HG02852 (cell line): ENCODE data around the gene PLEKHG4.

Experiments
- ATAC-seq: cut with Tn5 transposase; IDR thresholded peaks from one replicate; pipeline ENCODE4 v1.9.1; 2021; ENCODE audit warnings: mild to moderate bottlenecking, moderate library complexity; ENCODE audit not compliant: unreplicated experiment

Gene PLEKHG4

GRCh38 chr16:67279296-67280089, at the start of gene PLEKHG4:
Gene PLEKHG4 (plus strand): TSS chr16:67279532. CDS start chr16:67280045, 513 bp downstream.
- peak; percentile 86 for ATAC-seq

- ATAC-seq = no peak
Observed at GRCh38 chr16:67229906-67230808, 49.2 kb upstream of the PLEKHG4 start.

- no peak for ATAC-seq
Observed at GRCh38 chr16:67230809-67231660, 48.3 kb upstream of the PLEKHG4 start.

- ATAC-seq = no peak
Observed at GRCh38 chr16:67233596-67233995, 45.7 kb upstream of the PLEKHG4 start.

- ATAC-seq = no peak
Observed at GRCh38 chr16:67234180-67234597, 45.1 kb upstream of the PLEKHG4 start.

- ATAC-seq = no peak
Observed at GRCh38 chr16:67235816-67236562, 43.3 kb upstream of the PLEKHG4 start.

- no peak for ATAC-seq
Observed at GRCh38 chr16:67236563-67237395, 42.6 kb upstream of the PLEKHG4 start.

GRCh38 chr16:67237396-67238277, 41.7 kb upstream of the PLEKHG4 start:
- ATAC-seq = no peak

- no peak for ATAC-seq
Observed at GRCh38 chr16:67238278-67238575, 41.1 kb upstream of the PLEKHG4 start.

- ATAC-seq = no peak
Observed at GRCh38 chr16:67238806-67239470, 40.4 kb upstream of the PLEKHG4 start.

- ATAC-seq = no peak
Observed at GRCh38 chr16:67240506-67240905, 38.8 kb upstream of the PLEKHG4 start.

GRCh38 chr16:67241008-67241900, 38.1 kb upstream of the PLEKHG4 start:
- ATAC-seq = no peak

- ATAC-seq = no peak
Observed at GRCh38 chr16:67242138-67242730, 37.1 kb upstream of the PLEKHG4 start.

GRCh38 chr16:67243481-67243880, 35.9 kb upstream of the PLEKHG4 start:
- ATAC-seq = no peak

GRCh38 chr16:67244387-67245185, 34.7 kb upstream of the PLEKHG4 start:
- ATAC-seq = peak; percentile 47

GRCh38 chr16:67245186-67245585, 34.1 kb upstream of the PLEKHG4 start:
- ATAC-seq = no peak
